NCI-H524 treated with DMSO at 0.1 percent for 48 hours (cell line): ENCODE measurements around the gene EEFSEC.

ENCODE experiments used
- DNase-seq: peaks from one replicate; lab custom pipeline; 2025; lab: John Stamatoyannopoulos, UW

Gene EEFSEC

DNA sequence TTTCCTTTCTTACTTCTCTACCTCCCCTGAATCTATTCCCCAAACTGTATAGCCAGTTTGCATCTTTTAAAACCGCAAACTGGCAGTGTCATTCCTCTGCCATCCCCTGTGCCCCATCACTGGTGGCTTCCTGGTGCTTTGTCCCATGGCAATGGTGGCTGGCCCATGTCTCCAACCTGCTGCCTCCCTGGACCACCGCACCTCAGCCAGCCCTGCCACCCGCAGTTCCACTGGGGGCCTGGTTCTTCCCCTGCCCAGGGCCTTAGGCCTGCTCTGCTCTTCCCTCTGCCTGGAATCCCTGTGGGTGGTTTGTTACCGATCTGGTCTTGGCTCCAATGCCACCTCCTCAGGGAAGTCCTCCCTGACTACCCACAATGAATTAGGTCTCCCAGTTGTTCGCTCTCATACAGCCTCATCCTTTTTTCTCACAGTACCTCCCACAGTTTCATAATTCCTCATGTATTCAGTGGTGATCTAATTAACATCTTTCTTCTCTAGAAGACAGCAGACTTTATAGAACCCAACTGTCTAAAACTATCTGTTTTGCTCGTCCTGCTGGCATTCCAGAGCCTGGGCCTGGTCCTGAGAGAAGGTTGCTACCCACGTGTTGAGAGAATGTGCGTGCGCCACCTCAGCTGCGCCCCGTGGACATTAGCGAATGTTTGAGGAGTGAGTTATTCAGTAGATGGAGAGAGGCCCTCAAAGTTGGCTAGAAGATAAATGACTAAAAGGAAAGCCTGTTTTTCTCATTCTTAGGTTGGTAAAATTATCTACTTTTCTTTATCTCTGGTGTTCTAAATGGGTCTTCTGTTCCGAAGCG, 183.3 kb downstream of the EEFSEC start:
- no peak for DNase-seq

DNA sequence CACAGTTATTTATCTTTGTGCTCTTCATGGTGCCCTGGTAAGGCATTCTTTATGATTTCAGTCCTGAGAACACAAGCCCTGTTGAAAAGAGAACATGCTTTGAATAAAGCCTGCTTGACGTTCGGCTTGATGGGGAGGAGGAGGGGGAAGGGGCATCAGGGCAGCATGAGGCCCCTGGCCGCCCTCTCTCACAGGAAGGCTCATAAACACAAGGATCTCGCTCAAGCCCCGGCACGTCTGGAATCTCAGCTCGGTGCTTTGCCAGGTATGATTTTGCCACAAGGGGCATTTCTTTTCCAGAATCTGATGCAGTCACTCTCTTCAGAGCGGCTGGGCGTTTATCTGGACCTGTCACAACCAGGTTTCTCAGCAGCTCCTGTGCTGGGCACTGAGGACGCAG, 184.0 kb downstream of the EEFSEC start:
- no peak for DNase-seq

DNA sequence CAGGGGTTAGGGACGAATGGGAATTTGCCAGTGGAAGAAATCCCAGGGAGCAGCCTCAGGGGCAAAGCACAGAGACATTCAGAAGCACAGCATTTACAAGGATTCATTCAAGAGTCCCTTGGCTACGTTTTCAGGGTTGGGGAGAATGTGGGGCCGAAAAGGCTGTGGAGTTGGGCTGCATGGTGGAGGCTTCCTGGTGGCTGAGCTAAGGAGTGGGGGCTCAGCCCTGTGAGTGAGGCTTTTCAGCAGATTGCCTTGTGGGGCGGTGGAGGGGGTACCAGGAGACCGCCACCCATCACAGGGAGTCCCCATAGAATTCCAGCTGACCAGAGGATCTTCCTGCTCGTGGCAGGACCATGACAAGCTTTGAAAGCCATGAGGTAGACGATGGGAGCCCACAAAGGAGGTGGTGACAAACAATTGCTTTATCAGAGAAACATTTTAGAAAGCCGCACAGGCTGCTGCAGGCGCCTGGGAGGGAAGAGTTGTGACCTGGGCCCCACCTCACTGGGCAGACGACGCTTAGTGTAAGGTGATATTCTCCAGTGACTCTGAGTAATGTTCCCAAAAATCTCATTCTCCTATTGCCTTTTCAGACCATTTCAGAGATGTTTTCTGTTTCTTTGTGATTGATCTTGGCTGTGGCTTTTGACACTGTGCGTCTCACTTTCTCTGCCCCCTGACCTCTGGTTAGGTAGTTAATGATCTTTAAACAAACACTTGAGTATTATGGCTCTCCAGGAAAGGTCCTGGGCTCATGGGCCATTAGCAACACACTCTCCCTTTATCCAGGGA, 185.5 kb downstream of the EEFSEC start:
- DNase-seq: no peak

DNA sequence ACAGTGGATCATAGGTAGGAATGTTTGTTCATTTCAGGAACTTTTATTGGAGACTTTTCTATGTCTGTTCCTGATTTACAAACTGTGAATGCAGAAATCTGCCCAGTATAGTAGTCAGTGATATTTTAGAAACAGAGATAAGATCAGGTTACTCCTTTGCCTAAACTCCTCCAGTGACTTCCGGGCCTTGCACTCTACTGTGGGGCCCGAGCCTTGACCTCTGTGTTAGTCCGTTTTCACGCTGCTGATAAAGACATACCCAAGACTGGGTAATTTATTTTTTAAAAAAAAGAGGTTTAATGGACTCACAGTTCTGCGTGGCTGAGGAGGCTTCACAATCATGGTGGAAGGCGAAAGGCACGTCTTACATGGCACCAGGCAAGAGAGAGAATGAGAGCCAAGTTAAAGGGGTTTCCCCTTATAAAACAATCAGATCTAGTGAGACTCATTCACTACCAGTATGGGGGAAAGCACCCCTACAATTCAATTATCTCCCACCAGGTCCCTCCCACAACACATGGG, 186.3 kb downstream of the EEFSEC start:
- no peak for DNase-seq

DNA sequence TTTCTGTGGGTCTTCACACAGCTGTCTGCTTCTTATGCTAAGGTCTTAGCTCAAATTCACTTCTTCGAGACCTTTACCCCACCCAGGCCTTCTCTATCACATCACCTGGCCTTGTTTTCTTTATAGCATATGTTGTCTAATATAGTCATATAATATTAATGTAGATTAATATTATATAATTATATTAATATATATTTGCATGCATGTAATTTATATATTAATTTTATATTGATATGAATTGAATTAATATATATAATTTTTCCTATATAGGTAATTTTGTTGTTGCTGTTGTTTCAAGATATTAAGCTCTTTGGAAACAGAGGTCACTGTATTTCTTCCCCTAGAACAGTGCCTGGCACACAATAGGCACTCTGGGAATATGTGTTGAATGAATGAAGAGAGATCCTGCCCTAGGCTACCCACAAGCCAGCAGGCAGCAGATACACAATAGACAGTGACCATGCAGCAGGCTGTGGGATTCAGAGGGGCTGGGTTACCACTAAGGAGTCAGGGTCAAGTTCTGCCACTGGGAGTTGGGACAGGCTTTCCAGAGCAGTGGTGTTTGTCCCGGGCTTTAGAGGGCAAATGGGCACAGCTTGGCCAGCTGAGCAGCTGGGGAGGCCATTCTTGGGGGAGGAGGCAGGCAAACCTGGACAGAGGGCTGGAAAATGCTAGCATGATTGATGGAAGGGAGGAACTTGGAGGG, 187.1 kb downstream of the EEFSEC start:
- no peak for DNase-seq

DNA sequence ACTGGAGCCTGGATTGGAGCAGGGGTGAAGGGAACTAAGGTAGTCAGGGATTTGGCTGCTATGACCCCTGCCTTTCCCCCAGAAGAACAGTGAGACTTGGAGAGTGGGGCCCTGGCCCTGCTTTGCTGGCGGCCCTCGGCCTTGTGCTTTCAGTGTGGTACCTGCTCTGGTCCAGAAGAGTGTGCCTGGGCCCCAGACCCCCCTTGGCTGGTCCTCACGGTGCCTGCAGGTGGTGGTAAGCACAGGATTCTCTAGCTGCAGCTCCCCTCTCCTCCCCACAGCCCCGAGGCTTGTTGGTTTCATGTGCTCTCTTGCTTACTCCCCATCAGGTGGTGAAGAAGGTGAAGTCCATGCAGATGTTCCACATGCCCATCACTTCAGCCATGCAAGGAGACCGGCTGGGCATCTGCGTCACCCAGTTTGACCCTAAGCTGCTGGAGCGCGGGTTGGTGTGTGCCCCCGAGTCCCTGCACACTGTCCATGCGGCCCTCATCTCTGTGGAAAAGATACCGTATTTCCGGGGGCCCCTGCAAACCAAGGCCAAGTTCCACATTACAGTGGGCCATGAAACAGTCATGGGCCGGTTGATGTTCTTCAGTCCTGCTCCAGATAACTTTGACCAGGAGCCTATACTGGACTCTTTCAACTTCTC, 187.7 kb downstream of the EEFSEC start:
- DNase-seq: no peak

DNA sequence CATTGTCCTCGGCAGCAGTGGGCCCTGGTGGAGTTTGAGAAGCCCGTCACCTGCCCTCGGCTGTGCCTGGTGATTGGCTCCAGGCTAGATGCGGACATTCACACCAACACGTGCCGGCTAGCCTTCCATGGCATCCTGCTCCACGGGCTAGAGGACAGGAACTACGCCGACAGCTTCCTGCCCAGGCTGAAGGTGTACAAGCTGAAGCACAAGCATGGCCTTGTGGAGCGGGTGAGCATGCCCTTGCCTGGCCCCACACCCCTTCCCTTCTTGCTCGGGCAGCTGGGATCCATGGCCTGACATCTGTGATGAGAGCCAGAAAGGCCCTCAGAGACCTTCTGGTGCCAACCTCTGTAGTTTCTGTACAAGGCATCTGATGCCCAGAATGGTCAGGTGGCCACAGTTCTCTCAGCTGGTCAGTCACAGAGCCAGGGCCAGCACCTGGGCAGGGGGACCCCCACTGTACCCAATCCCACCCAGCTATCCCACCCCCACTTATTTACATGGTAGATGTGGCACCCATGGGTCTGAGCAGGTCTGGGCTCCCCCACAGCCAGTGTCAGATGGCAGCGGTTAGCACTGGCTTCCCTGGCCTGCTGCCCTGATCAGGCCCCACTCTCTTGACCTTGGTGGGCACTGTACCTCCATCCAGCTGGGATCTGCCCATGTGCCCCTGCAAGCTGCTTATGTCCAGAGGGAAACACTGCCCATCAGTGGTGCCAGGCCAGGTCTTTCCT, 188.5 kb downstream of the EEFSEC start:
- no peak for DNase-seq

DNA sequence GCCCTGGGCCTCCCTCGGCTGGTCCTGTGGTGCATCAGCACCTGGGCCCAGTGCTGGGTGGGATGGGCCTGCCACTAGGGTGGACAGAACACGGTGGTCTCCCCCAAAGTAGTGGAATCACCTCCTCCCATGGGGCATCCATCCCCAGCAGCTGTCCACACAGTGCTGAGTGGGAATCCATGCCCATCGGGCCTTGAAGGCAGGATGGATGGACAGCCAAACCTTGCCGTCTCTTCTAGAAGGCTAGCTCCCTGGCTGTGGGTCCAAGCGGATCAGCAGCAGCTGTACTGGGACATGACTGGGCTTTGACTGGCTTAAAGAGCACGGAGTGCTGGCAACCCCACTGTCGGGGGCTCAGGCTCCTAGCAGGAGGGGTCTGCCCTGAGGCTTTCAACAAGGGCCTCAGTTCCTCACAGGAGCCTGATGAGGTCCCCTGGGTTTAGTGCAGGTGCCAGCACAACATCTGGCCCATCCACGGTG, 189.5 kb downstream of the EEFSEC start:
- no peak for DNase-seq

DNA sequence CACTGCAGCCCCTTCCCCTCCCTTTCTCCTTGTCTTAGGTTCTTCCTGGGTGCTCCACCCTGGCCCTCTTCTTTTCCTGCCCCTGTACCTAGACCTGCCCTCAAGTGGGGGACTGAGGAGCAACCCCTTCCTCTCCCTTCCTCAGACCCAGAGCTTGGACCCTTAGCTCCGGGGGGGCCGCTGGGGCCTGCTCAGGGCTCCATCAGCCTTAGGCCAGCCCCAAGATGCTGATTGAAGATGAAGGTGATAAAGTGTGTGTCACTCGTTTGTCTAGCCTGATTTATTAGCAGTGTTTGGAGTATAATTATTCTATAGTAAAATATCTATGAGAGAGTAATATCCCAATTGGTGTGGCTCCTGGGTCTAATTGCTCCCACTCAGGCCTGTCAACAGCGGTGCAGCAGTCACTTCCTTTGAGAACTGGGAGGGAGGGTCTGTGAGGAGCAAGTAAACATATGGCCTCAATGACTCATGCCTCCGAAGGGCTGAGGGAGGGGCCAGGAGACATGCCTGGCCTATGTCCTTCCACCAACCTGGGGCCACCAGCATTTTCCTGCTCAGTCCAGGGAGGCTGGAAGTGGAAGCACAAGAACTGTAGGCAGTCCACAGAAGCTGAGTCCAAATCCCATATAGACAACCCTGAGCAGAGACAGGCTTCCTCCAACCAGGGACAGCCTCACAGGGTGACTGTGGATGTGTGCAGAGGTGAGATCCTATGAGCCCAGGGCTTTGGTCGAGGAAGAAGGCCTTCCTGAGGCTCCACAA, 190.2 kb downstream of the EEFSEC start:
- DNase-seq: no peak

DNA sequence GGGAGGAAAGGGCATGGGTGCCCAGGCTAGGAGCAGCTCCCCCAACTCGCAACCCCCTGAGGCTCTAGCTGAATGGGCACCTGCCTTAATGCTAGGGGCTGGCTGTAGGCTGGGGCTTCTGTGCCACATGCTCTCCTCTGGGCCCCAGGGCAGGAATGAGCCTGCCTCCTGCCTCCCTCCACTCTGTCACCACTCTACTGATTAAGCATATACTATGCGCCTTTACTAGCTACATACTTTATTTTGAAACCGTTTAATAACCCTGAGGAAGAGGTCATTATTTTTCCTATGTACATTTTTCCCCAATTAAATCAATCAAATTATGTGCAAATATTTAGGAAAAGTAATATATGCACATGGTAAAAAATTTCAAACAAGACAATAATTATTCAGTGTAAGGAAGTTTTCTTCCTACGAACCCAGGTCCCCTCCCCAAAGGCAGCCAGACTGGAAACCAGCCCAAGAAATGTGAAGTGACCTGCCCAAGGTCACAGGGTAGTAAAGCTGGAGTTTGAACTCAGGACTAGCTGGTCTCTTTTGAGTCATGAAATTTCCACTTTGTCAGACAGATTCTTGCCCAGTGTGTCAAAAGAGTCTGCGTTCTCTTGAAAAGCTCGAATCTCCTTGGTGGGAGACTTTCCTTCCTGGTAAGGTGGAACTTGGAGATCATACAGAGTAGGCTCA, 190.9 kb downstream of the EEFSEC start:
- DNase-seq: no peak

DNA sequence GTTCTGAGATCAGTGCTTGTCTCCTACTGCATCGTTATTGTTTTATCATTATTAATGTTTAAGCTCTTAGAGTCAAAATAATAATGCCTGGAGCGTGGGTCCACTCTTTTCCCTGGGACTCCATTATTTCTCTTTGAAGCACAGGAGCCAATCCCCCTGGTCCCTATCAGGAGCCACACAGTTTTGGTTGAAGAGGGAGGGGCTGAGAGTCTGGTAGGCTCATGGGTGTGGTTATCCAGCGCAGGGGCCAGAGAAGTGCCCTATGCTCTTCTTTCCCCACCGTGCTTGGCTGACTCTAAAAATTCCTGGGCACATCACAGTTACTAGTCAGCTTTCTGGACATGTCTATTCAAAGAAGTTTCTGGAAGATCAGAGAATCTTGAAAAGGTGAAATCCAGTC, 191.9 kb downstream of the EEFSEC start:
- DNase-seq: no peak

DNA sequence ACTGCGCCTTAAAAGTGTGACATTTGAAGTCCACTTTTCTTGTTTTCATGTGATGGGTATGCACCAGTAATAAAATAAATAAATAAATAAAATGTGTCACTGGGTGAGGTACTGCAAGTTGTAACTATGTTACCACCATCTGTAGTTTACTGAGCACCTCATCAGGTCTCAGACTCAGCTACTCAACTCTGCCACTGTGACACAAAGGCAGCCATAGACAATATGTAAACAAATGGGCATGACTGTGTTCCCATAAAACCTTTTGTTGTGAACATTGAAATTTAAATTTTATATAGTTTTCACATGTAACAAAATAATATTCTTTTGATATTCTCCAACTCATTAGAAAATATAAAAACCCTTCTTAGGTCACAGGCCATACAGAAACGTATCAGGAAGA, 193.3 kb downstream of the EEFSEC start:
- no peak for DNase-seq

DNA sequence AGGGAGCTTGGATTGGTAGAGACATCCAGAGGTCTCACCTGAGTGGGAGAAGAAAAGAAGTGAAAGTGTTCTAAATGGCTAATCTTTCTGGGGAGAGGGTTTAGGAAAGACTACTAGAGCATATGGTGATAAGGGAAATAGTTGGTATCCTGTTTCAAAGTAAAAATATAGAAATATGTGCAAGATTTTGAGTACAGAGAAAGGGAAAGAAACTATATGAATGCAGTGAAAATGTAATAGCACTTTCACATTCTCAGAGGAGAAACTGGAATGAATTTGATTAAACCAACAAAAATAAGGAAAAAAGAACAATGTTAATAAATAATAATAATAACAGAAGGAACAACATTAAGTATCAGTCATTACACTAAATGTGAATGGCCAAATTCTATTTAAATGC, 194.0 kb downstream of the EEFSEC start:
- no peak for DNase-seq

DNA sequence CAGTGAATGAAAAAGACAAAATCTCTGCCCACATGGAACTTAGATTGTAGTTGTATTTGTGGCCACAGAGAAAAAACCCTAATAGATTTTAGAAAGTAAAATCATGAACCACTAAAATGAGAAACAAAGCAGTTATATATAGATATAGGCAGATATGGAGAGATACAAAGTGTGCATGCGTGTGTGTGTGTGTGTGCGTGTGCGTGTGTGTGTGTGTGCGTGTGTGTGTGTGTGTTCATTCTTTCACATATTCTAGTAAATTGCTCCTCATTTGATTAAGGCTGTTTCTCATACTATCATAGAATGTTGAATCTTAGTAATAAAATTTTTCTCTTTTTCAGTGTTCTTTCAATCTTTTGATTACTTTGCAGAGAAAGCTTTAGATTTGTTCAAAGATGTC, 194.8 kb downstream of the EEFSEC start:
- no peak for DNase-seq

DNA sequence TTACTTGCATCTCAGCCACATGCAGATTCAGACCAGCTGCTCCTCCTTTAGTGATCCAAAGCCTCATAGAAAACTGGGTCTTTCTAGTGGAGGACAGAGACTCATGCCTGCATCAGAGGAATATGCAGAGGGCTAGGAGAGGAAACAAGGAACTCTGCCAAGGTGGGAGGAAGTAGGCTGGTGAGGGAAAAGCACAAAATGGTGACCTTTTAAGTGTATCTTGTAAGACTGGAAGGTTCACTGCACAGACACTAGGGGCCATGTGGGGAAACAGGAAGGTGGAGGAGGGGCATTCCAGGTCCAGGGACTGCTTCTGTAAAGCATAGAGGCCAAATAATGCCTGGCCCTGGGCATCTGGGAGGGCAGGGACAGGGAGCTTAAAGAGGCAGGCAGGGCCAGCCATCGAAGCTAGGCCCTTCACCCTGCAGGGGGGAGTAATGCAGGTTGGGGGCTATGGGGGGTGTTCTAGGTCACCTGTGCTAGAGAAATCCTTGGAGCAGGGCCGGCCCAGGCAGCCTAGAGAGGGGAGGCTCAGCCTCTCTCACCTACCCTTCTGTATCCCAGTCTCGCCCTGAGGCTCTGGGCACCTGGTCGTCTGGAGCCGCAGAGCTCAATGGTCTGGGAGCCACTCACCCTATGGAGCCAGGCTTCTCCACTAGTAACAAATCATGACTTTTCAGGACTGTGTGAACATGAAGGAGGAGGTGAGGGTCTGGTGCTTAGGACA, 195.7 kb downstream of the EEFSEC start:
- DNase-seq: no peak

DNA sequence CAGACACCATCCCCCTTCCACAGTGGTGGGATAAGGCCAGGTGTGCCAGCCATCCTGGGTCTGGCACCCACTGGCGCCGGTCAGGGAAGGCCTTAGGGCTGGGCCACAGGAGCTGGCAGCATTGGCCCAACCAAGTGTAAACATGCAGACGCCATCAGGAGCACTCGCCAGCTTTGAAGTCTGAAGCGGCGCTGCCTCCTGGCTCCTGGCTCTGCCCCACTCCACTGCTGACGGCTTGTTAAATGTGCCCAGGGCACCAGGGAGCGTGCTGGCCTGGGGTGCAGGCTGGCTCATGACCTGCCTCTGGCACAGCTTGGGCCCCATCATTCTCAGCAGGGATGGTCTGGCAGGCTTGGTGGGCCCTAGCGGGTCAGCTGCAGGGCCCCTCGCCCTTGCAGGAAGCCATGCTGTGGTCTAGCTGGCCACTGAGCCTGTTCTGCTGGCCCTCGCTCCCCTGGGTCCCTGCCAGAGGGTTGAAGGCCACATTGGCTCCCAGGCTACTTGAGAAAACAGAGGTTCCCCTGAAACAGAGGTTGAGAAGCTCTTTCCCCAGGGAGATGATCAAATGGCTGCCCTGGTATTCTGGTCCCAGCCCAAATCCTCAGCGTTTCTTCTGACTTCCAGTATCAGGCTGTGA, 196.8 kb downstream of the EEFSEC start:
- DNase-seq: no peak

DNA sequence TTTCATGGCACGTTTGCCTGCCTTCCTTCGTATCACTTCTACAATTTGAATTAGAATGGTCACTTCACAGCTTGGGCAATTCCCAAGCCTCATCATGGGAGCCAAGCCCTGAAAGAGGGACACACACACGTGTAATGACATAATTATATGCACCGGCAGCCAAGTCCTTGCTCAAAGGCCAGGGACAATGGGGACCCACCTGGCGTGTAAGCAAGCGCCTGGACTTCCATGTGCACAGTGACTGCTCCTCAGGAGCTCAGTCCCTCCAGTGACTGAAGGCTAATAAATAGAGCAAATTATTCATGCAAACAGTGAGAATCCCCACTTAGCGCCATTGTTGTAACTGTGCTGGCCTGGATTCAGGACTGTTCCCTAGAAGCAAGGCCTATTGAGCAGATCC, 198.3 kb downstream of the EEFSEC start:
- DNase-seq: no peak

DNA sequence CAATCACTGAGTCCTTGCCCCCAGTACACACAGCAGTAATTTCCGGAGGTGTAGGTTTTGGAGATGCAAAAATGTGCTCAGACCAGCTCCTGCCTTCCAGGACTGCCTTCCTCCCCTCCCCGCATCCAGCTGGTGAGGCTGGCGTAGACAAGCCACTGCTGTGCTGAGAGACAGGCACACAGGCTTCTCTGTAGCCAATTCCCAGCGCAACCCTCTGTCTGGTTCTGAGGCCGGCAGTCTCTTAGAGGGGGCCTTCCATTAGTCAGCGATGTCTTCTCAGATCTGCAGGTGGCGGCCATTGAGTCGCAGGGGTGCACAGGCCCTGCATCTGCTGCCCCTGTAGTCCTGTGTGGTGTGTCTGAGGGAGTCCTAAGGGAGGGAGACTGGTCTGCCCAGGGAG, 199.0 kb downstream of the EEFSEC start:
- DNase-seq: no peak
